ENCODE results near the gene PPP1R27.
A peak's percentile ranks its signal among the peaks of the same experiment; 100 is the strongest.
"Not testable (repeated sequence)": the region's sequence is repeated elsewhere in the genome, so short reads cannot be mapped to it uniquely, and the experiment has no call there.

Gene PPP1R27

GRCh38 chr17:81840826-81841778, 6.3 kb upstream of the PPP1R27 start:
- DNase-seq (ENCODE audit: low spot score), result no peak

- DNase-seq (ENCODE audit: low spot score), result not testable (repeated sequence)
These were observed 5.2 kb upstream of the PPP1R27 start for GRCh38 chr17:81840059-81840458.

DNA sequence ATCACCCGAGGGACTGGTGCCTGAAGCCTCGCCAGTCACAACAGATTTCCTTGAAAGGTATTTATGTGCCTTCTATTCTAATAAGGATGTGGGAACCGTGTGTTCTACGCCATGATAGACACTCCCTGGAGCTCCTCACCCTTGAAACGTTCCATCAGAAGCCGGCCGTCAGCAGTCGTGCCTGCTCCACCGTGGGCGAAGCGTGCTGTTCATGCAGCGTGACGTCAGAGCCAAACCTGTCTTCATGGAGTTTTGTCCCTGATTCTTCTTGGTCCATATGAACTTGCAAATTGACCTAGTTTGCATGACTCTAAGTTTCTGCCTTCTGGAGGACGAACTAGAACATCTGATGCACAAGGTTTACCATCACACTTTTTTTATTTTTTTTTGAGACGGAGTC, 4.5 kb upstream of the PPP1R27 start:
- no peak for DNase-seq (ENCODE audit: low spot score)

- no peak for DNase-seq (ENCODE audit: low spot score)
These were observed 4.0 kb upstream of the PPP1R27 start for GRCh38 chr17:81838753-81839255.

DNA sequence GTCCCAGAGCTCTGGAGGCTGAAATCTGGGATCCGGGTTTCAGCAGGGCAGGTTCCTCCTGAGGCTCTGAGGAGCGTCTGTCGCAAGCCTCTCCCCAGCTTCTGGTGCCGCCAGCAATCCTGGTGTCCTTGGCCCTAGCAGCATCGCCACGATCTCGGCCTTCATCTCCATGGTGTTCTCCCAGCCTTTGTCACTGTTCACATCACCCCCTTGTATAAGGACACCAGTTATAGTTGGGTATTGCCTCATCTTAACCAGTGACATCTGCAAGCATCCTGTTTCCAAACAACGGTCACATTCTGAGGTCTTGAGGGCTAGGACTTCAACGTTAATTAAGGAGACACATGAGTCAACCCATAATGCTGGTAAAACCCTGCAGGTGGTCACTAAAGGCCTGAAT, 2.8 kb upstream of the PPP1R27 start:
- no peak for DNase-seq (ENCODE audit: low spot score)

GRCh38 chr17:81833921-81834830, 674 bp downstream of the PPP1R27 start:
- no peak for DNase-seq (ENCODE audit: low spot score)

DNA sequence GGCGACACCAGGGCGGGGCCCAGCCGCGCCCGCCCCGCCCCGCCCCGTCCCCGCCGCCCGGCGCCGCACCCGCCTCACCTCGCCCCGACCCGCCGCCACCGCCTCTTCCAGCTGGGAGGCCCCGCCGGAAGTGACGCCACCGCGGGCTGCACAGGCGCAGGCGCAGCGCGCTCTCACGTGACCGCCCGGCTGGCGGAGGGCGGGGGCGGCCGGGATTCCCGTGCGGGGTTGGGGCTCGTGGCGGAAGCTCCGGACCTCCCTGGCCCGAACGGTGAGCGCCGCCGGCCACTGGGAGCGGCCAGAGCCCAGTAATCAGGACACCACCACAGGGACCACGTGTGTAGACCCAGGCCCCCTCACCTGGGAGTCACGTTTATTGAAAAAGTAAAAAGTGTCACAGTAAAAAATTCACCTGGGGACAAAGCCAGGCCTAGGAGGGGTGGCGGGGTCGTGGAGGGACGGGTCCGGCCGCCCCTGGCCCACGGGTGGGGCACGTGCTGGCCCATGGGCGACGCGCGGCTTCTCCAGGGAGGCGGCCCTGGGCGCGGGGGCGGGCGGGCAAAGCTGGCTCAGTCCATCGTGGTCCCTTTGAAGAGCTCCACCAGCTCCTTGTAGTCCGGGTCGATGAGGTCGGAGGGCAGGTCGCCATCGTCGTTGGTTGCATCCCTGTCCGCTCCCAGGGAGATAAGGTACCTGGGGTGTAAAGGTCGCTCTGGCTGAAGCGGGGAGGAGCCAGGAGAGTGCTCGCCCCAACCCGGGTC, 1.5 kb downstream of the PPP1R27 start, which contains the start of gene MCRIP1:
Gene MCRIP1, minus strand, starts transcription at position 132 of the 761 bp plus-strand sequence. CDS start 8,785 bp downstream, outside the sequence.
- DNase-seq (ENCODE audit: low spot score), result peak; percentile 93

DNA sequence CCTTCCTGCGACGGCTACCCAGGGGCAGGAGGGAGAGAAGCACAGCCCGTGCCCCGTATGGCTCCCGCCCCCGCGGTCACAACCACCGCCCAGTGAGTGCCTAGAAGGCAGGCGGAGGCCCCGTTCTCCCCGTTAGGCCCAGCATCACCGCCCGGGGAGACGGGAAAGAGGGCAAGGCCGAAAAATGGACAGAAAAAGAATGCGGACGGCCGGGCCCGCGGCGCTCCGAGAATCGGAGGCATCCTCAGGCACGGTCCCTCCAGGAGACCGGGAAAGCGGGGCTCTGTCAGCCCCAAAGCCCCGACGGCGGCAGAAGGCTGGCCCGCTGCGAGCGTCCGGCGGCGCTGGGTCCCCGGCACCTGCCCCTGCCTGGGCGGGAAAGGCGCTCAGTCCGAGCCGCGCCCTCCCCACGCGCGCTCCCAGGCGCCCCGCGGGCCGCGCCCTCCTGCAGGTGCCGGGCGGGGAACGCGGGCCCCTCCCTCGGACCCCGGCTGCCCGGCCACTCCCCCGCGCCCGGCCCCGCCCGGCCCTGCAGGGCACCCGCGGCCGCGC, 2.2 kb downstream of the PPP1R27 start:
- DNase-seq (ENCODE audit: low spot score), result peak; percentile 45

- DNase-seq (ENCODE audit: low spot score), result peak; percentile 89
These were observed 2.8 kb downstream of the PPP1R27 start for GRCh38 chr17:81831957-81832607.

- DNase-seq (ENCODE audit: low spot score), result no peak
These were observed 3.3 kb downstream of the PPP1R27 start for GRCh38 chr17:81831563-81831956.

DNA sequence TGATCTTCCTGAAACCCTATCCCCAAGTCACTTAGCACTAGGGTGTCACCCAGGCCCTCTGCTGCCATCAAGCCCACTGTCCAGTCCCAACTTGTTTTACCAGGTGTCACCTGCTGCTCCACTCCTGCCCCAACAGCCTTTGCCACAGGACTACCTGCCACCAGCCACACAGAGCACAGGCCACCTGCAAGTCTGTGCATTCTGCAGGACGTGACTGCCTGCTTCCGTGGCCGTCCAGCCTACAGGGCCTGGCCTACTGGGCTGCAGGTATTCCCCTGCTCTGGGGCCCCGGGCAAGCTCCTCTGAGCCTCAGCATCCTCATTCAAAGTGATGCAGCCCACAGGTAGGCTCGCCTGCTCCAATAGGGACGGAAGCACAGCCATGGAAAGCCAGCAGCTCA, 5.0 kb downstream of the PPP1R27 start:
- DNase-seq (ENCODE audit: low spot score), result no peak

DNA sequence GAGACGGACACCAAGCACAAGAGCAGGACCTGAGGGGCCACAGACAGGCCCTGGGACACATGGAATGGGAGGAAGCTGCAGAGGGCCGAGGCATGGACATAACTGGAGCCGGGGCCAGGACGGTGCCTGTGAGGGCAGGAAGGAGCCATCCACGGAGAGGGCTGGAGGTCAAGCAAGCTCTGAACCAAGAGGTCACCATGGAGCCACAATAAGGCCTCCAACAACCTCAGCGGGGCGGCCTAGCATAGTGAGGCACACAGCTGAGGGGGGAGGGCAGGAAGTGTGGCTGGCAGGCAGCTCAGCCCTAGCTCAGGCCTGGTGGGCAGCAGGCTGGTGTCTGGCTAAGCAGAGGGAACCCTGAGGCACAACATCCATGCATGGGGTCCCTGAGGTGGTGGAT, 6.2 kb downstream of the PPP1R27 start:
- DNase-seq (ENCODE audit: low spot score), result no peak

- no peak for DNase-seq (ENCODE audit: low spot score)
These were observed 8.9 kb downstream of the PPP1R27 start for GRCh38 chr17:81825841-81826466.

DNA sequence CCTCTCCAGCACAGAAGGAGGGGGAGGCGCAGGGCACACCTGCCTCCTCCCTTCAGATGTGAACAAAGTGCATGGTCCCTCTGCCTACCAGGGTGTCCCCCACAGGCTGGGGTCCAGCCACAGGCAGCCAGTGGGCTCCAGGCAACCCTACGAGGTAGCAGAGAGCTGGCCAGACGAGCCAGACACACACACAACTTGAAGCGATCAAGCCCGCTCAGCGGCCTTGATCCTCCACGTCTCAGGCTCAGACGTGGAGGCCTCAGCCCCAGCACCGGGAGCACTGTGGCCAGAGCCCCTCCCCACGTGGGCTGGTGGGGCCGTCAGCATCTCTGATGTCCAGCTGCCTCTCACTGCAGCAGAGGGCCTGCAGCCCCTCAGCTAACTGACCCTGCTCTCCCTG, 10.3 kb downstream of the PPP1R27 start:
- no peak for DNase-seq (ENCODE audit: low spot score)

- no peak for DNase-seq (ENCODE audit: low spot score)
These were observed 10.9 kb downstream of the PPP1R27 start for GRCh38 chr17:81823820-81824550.

GRCh38 chr17:81822996-81823819, 11.6 kb downstream of the PPP1R27 start:
- DNase-seq (ENCODE audit: low spot score), result no peak

DNA sequence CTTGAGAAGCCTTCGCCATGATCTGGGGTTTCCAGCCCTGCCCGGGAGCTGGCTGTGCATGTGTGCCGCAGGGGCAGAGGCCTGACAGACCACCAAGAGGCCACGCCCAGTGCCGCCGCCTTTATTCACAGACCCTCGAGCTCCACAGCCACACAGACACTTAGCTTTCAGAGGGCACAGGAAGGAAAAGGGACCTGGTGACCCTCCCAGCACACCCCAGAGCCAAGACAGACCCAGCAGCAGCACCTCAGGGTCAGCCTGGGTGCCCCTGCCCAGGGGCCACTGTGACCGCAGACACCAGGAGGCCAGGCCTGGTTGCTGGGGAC, 12.6 kb downstream of the PPP1R27 start:
- DNase-seq (ENCODE audit: low spot score), result no peak

DNA sequence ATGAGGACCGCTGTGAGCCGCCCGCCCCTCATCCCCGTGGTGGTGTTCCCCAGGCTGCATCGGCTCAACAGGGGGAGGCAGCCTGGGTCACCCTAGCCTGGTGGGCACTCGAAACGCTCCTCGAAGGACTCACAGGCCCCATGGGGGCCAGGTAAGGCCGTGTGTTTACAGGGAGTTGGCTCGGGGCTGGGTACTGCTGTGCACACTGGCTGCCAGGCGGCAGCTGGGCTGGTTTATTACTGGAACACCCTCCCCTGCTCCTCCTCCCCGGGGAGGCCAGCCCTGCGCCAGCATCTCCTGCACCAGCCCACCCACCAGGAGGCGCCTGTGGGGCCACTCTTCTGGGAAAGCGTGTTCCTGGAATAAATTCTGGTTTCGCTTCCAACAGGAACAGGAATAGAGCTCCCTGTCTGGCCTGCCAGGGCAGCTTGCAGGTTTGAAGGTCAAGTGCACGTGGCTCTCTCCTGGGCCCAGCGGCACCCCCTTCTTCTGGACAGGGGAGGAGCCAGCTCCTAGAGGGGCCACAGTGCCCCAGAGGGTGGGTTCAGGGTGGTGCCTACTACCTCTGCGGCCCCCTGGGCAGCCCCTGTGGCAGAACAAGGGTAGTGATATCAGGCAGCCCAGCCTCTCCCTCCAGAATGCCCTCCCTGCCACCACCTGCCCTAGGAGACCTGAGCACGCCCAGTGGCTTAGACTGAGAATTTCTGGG, 13.1 kb downstream of the PPP1R27 start:
- peak; percentile 26 for DNase-seq (ENCODE audit: low spot score)

Measured in RKO (cell line).